Calu3 (cell line): ENCODE data around the gene ISOC1. TPM values are rescaled to one million over a fixed set of nuclear protein-coding genes. Genes with fewer than 3 reads are reported as not detected.

Experiments used
- BruUV-seq: library from RNA; stranded (reverse); fragments of 400-500 nt; replicated peaks from 2 replicates; lab custom pipeline; 2021; lab: Mats Ljungman, UMichigan
- CTCF ChIA-PET: fragments of 300-600 bp; sonication (Branson Sonifier 250); formaldehyde crosslinking; loops from one replicate; lab custom pipeline; 2022; ENCODE audit warnings: antibody characterized with exemption; lab: Charles Lee
- DNase-seq: peaks from one replicate; pipeline ENCODE4 v3.0.0; 2022
- H3K27ac Mint-ChIP-seq: one replicate; pipeline ENCODE4 v1.8.0; 2022; ENCODE audit warnings: mixed read lengths; ENCODE audit not compliant: unreplicated experiment
- H3K27me3 Mint-ChIP-seq: one replicate; pipeline ENCODE4 v1.8.0; 2022; ENCODE audit warnings: mixed read lengths; ENCODE audit not compliant: unreplicated experiment
- H3K36me3 Mint-ChIP-seq: one replicate; pipeline ENCODE4 v1.8.0; 2022; ENCODE audit warnings: mild to moderate bottlenecking, moderate library complexity, mixed read lengths; ENCODE audit not compliant: insufficient read depth, unreplicated experiment
- H3K4me1 Mint-ChIP-seq: one replicate; pipeline ENCODE4 v1.8.0; 2022; ENCODE audit warnings: mild to moderate bottlenecking, low read depth, mixed read lengths; ENCODE audit not compliant: unreplicated experiment
- H3K4me3 Mint-ChIP-seq: one replicate; pipeline ENCODE4 v1.8.0; 2022; ENCODE audit warnings: mild to moderate bottlenecking, low read depth, moderate library complexity, mixed read lengths; ENCODE audit not compliant: unreplicated experiment
- H3K9me3 Mint-ChIP-seq: one replicate; pipeline ENCODE4 v1.8.0; 2022; ENCODE audit warnings: low read depth, mixed read lengths; ENCODE audit not compliant: unreplicated experiment
- intact Hi-C: fragments of 100-400 bp; cut with micrococcal nuclease; formaldehyde crosslinking; loops from one replicate; pipeline ENCODE4 v1.10.0; 2022; ENCODE audit not compliant: unreplicated experiment
- total RNA-seq: library from RNA; stranded (reverse); gene quantifications from 2 replicates; pipeline ENCODE4 v1.2.3, GENCODE V29; 2022
- TF ChIP-seq, protein P1 (sequence below): fragments of 200-600 bp; IDR thresholded peaks from one replicate; pipeline ENCODE4 v1.8.0; 2022; ENCODE audit warnings: antibody characterized with exemption; ENCODE audit not compliant: unreplicated experiment

The ISOC1 gene
- total RNA-seq, 1 experiment from 2014 or later, result 32.6 TPM

DNA sequence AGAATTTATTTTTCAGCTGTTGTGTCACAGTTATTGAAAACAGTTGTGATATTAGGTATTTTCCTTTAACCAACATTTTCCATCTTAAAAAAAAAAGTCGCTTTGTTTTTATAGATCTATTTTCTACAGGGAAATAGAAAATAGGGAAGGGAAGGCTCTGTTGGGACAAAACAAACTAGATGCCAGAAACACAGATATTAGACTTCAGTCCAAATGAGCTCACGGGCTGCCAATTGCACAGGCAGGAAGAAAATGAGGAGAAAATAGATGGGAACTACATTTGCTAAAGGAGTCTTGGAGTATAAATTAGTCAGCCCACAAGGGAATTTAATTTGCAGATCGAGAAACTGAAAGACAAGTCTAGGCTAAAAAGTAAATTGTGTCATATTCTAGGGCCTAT, 21.4 kb upstream of the ISOC1 start:
- H3K27ac Mint-ChIP-seq, result no peak overlapping the region
- no peak for DNase-seq
- no TSS peak for BruUV-seq
- no peaks in the 10 kb centered on the region for H3K36me3 Mint-ChIP-seq
- no peaks in the 10 kb centered on the region for H3K4me1 Mint-ChIP-seq
- H3K4me3 Mint-ChIP-seq, result no peak overlapping the region
- H3K27me3 Mint-ChIP-seq, result no peaks in the 10 kb centered on the region
- CTCF ChIA-PET, result interaction anchor here (0.5 kb wide), 1 partner anchor 1152 kb away, joined by 7 read pairs; no protein-coding TSS in a partner anchor
- intact Hi-C loops, result no loop called here
- H3K9me3 Mint-ChIP-seq, result no peaks in the 10 kb centered on the region
- TF ChIP-seq, protein P1, sequence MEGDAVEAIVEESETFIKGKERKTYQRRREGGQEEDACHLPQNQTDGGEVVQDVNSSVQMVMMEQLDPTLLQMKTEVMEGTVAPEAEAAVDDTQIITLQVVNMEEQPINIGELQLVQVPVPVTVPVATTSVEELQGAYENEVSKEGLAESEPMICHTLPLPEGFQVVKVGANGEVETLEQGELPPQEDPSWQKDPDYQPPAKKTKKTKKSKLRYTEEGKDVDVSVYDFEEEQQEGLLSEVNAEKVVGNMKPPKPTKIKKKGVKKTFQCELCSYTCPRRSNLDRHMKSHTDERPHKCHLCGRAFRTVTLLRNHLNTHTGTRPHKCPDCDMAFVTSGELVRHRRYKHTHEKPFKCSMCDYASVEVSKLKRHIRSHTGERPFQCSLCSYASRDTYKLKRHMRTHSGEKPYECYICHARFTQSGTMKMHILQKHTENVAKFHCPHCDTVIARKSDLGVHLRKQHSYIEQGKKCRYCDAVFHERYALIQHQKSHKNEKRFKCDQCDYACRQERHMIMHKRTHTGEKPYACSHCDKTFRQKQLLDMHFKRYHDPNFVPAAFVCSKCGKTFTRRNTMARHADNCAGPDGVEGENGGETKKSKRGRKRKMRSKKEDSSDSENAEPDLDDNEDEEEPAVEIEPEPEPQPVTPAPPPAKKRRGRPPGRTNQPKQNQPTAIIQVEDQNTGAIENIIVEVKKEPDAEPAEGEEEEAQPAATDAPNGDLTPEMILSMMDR, result no peak

DNA sequence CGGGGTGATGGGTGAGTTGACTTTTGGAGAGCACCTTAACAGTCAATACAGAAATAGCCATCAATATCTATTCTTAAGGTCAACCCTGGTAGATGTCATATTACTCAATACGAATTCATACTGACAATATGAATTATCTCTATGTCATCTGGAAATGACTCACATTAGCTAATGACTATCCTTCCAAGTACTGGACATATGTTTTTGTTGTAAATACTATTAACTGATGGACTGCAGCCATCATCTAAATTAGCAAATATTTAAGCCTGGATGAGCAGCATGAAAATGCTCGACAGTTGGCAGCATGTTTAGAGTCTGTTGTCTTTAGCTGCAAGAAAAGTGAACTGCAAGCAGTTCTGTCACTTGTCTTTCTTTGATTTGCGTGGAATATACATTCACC, 19.6 kb upstream of the ISOC1 start:
- Mint-ChIP-seq H3K9me3 (no peaks in the 10 kb centered on the region), H3K4me1 (no peaks in the 10 kb centered on the region), H3K27me3 (no peaks in the 10 kb centered on the region), H3K27ac (no peak overlapping the region), H3K36me3 (no peaks in the 10 kb centered on the region), H3K4me3 (no peak overlapping the region)
- TF ChIP-seq, protein P1, result no peak
- intact Hi-C loops, result no loop called here
- CTCF ChIA-PET, result no interaction called here
- no TSS peak for BruUV-seq
- no peak for DNase-seq

- H3K36me3 Mint-ChIP-seq, result no peaks in the 10 kb centered on the region
- H3K27ac Mint-ChIP-seq, result no peak overlapping the region
- intact Hi-C loops, result no loop called here
- TF ChIP-seq, protein P1, result no peak
- no peak overlapping the region for H3K4me3 Mint-ChIP-seq
- no peak for DNase-seq
- H3K4me1 Mint-ChIP-seq, result no peaks in the 10 kb centered on the region
- peaks cover 2% of the 10 kb centered on the region for H3K9me3 Mint-ChIP-seq
- no peaks in the 10 kb centered on the region for H3K27me3 Mint-ChIP-seq
- CTCF ChIA-PET, result no interaction called here
- no TSS peak for BruUV-seq
Measured at GRCh38 chr5:129077433-129078075, 17.0 kb upstream of the ISOC1 start.

- intact Hi-C loops, result no loop called here
- H3K27me3 Mint-ChIP-seq, result no peaks in the 10 kb centered on the region
- no peak for DNase-seq
- H3K4me1 Mint-ChIP-seq, result no peaks in the 10 kb centered on the region
- TF ChIP-seq, protein P1, result no peak
- CTCF ChIA-PET, result no interaction called here
- H3K27ac Mint-ChIP-seq, result no peak overlapping the region
- peaks cover 2% of the 10 kb centered on the region for H3K9me3 Mint-ChIP-seq
- no TSS peak for BruUV-seq
- no peak overlapping the region for H3K4me3 Mint-ChIP-seq
- no peaks in the 10 kb centered on the region for H3K36me3 Mint-ChIP-seq
Measured at GRCh38 chr5:129078247-129078646, 16.3 kb upstream of the ISOC1 start.
